ENCODE results near the gene MNT.

The MNT gene

DNA sequence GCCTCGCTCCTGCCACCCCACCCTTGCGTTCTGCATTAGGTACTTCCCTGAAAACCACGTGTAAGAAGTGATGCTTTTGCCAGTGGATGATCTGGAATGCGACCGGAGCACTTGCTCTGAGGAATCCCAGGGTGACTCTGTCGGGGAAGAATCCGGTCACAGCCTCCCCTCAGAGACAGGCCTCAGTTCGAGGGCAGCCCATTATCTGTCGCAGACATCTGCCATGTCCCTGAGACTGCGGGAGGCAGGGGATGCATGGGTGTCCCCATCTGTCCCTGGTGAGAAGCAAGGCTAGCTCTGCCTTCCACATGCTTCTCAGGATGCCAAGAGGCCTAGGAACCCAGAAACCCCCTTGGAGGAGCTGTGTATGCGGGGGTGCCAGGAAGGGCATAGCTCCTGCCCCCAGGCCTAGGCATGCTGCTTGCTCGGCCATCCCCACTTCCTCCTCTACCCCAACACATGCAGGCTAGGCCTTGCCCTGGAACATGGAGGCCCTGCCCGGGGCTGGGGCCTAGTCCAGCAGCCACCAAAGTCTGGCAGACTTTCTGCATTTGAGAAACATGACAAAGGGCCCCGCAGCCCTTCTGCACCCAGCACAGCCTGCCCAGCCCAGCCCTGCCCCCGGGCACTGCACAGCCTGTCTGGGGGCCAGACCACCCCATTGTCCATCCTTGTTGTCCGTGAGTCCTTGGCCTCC, 20.5 kb downstream of the MNT start:
- no peak for DNase-seq

DNA sequence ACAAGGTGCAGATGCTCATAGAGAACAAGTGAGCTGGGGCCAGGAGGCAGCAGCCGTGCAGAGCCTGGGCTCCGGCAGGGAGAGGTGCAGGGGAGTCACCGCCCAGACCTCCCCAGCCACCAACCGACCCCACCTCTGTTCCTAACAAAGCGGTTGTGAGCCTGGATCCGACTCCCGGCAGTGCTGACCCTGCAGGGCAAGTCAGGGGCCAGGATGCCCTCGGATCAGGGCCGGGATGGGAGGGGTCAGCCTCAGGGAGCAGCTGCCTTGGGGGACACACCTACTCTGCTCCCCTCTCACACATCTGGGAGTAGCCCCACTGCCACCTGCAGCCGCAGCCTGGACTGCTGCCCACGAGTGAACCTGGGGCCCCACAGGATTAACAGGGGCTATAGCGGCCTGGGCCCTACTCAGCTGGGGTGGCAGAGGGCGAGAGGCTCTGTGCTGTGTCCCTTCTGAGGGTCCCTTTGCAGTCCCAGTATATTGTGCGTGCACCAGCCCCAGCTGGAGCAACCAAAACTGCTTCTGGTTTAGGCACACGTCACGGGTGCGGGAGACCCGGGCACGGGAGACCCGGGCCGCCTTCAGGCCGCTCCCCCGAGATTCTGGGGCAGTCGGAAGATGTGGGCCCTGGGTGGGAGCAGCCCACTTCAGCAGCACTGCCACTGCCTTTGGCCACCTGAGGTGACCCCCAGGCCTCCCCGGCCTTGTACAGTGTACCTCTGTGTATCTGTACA, 21.2 kb downstream of the MNT start:
- DNase-seq: no peak

DNA sequence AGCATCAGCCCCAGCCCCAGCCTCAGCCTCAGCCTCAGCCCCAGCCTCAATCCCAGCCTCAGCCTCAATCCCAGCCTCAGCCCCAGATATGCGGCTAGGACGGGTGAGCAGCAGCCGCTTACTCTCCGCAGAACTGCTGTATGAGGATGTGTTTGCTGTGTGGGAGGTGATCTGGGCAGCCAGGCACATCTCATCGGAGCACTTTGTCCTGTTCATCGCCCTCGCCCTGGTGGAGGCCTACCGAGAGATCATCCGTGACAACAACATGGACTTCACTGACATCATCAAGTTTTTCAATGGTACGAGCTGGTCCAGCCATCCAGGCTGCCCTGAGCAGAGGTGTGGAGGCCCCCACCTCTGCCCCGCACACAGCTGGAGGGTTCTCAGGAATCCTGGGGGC, 22.0 kb downstream of the MNT start:
- no peak for DNase-seq

DNA sequence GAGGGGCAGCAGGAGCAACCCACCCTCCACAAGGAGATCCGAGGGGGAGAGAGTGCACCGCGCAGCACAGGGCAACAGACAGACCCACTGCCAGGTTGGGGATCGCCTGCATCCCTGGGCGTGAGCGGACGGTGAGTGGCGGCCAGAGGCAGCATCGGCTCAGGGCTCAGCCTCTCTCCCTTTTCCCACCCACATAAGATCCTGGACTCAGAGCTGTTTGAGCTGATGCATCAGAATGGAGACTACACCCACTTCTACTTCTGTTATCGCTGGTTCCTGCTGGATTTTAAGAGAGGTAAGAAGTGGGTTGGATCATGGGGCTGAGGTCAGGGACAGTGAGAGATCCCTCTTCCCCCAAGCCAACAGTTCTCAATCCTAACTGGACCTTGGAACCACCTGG, 23.2 kb downstream of the MNT start:
- no peak for DNase-seq

DNA sequence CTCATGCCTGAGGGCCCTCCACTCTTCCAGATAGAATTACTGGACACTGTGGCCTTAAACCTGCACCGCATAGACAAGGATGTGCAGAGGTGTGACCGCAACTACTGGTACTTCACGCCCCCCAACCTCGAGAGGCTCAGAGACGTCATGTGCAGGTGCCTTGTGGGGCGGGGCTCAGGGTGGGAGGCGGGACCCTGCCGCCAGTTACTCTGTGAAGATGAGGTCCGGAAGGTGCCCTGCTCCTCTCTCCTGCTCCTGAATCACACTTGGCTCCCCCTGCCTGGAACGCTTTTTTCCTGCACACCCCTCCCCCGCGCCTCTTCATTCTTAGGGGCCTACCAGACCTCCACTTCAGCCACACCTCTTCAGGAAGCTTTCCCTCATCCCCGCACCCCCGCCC, 24.8 kb downstream of the MNT start:
- DNase-seq: no peak

DNA sequence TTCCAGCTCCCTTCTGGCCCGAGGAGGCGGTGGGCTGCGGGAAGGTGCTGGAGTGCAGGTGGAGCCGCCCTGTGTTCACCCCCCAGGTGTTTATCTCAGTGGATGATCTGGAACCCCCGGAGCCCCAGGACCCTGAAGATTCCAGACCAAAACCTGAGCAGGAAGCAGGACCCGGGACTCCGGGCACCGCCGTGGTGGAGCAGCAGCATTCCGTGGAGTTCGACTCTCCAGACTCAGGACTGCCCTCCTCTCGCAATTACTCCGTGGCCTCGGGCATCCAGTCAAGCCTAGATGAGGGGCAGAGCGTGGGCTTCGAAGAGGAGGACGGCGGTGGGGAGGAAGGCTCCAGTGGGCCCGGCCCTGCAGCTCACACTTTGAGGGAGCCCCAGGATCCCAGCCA, 25.5 kb downstream of the MNT start:
- DNase-seq: no peak

DNA sequence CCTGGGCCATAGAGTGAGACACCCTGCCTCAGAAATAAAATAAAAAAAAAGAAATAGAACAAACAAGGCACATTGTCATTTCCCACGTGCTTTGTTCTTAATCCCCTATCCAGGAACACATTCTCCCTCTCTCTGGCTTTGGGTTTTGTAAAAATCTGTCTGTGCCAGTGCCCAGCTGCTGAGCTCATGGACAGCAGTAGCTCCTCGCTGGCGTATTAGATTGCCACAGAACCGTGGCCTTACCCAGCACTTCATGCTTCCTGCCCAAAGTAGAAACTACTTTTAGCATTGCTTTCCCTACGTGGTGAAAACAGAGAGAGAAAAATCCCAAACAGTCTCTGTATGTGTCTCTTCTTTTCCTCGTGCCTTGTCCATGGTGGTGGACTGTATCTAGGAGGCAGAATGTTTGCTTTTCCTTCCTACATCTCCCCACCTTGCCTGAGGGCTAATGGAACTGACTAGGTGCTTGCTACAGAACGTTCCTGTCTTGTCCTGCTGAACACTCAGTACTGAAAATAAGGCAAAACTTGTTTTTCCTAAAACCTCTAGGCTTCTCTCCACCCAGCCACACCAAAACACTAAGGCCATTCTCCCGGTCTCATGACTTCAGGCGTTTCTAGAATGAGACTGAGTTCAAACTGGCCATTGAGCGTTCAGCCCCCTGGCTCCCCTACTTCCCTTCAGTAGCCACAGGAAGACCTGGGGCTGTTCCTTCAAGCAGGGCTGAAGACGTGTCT, 26.1 kb downstream of the MNT start:
- DNase-seq: no peak

DNA sequence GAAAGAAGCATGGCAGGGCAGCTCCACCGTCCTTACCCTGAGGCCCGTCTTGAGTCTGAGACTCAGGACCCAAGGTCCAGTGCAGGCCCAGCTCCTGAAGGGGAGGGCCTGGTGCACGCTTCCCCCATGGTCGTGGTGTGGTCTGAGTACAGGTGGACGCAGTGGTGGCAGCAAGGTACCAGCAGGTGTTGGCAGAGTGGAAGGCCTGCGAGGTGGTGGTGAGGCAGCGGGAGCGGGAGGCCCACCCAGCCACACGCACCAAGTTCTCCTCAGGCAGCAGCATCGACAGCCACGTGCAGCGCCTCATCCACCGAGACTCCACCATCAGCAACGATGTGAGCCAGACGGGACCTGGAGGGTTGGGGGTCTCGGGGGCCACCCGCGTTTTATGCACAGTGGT, 27.7 kb downstream of the MNT start:
- no peak for DNase-seq

DNA sequence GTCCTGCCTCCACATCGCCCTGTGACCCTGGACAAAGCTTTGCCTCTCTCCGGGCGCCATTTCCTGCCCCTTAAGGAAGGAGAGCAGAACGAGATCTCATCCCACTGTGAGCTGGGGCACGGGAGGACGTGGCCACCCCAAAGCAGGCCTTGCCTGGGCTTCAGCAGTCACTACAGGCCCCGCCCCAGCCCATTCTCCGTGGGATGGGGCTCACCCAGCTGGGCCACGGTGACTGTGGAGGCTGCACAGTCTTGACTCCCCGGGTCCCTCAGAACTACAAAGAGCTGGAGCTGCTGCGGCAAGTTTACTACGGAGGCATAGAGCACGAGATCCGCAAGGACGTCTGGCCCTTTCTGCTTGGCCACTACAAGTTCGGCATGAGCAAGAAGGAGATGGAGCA, 28.2 kb downstream of the MNT start:
- no peak for DNase-seq

DNA sequence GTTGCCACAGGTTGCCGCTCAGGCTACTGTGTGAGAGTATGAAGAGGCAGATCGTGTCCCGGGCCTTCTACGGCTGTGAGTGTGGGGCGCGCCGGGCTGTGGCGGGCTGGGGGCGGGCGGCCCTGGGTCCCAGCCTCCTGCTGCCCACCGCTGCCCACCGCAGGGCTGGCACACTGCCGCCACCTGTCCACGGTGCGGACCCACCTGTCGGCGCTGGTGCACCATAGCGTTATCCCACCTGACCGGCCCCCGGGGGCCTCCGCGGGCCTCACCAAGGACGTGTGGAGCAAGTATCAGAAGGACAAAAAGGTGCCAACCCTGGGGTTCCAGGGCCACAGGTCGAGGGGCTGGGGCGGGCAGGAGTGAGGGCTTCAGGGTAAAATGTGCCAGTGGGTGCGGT, 28.7 kb downstream of the MNT start:
- no peak for DNase-seq

DNA sequence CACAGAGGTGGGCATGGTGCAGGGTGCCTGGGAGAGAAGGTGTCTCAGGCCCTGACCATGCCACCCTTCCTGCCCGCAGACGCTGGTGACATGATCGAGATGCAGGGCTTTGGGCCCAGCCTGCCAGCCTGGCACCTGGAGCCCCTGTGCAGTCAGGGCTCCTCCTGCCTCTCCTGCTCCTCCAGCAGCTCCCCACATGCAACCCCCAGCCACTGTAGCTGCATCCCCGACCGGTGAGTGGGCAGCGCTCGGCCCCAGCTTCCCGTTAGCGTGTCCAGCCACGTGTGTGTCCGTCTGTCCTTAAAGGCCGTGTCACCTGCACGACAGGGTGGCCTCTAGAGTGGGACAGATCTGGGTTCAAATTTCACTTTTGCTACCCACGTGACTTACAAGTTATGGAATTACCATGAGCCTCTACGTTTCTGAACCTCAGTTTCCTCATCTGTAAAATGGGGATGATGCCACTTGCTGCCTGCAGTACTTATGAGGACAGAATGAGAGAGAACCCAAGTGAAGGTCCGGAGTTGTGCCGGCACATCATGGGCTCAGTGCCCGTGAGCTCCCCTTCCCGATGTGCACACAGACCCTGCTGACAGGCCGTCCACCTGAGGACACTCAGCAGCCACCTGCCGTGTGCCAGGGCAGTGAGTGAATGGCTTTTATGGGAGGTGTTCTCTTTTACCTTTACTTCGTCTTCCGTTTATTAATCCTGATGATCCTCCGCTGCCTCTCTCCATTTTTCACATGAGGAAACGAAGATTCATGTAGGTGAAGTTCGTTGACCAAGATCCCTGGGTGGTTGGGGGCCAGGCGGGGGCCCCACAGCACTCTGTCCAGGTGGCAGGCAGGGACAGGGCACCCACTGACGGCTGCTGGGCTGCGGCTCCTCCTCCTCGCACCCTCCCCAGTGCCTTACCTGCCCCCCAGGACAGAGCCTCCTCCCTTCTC, 29.4 kb downstream of the MNT start:
- DNase-seq: no peak

DNA sequence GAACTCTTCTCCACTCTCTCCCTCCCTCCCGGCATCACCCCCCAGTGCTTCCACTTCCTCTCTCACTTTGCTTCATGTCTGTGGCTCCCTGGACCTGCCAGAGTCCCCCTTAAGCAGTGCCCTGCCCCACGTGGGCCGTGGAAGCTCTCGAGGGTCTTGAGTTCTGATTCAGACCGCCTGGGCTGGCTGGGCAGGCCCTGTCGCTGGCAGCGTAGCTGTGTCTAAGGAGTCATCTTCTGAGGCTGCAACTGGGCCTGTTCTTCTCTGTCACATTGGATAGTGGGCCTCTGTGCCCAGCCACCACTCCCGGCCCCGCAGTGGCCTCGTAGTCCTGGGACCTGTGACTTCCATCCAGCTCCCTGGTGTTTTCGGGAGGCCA, 30.7 kb downstream of the MNT start:
- DNase-seq: no peak

DNA sequence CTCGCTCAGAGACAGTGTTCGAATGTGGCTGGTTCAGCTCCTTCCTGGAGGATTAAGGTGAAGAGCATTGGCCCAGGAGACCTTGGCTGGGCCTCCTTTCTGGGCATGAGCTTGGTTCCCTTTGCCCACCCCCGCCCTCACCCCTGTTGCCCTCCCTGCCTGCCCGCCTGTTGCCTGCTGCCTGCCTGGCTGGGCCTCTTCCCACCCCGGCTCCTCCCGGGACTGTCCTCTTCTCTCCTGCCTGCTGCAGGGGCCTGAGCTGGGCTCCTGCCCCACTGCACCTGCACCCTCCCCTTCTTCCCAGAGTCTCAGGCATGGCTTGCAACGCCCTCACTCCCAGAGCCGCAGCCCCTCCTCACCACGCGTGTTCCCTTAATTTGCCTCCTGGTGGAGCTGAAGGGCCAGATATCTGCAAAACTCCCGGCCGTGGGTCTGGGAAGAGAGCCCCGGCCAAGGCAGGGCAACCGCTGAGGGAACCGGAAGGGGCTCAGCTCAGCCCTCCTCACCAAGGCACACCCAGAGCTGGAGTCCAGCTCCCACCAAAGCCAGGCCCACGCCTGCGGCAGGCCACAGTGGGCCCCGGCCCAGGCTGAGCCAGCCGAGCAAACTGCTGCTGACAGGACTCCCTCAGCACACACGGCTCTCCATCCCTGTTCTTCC, 31.2 kb downstream of the MNT start:
- DNase-seq: no peak

DNA sequence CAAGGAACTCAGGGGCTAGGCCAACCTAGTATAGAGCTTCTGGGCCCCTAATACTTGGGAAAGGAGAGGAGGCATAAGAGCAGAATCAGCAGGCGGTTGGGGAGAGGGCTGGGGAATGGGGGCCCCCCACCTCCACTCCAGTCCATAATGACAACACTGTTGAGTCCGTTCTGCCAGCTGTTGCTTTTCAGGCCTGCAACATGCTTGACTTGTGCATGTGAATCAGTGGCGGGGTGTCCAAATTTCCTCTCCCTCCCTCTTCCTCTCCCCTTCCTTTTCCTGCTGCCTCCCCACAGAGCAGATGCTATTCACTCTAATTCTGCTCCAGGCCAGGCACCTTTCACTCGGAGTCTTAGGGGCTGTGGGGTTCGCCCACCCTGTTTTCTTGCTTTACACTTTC, 31.8 kb downstream of the MNT start:
- no peak for DNase-seq

DNA sequence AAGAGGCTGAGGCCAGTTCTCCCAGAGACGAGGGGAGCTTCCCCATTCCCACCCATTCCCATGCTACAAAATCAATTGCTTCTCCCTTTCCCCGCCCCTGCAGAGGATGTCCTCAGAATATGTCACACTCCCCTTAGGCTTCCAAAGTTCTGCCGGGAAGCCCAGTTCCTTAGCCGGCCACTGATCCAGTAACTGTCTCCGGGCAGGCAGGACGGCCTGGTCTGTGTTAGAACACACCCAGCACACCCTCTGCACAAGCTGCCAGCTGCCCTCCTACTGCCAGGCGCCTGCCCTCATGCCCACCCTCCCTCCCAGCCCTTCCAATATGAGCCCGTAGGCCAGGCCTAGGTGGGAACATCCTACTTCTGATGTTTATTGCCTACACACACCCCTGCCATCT, 32.5 kb downstream of the MNT start:
- DNase-seq: no peak

DNA sequence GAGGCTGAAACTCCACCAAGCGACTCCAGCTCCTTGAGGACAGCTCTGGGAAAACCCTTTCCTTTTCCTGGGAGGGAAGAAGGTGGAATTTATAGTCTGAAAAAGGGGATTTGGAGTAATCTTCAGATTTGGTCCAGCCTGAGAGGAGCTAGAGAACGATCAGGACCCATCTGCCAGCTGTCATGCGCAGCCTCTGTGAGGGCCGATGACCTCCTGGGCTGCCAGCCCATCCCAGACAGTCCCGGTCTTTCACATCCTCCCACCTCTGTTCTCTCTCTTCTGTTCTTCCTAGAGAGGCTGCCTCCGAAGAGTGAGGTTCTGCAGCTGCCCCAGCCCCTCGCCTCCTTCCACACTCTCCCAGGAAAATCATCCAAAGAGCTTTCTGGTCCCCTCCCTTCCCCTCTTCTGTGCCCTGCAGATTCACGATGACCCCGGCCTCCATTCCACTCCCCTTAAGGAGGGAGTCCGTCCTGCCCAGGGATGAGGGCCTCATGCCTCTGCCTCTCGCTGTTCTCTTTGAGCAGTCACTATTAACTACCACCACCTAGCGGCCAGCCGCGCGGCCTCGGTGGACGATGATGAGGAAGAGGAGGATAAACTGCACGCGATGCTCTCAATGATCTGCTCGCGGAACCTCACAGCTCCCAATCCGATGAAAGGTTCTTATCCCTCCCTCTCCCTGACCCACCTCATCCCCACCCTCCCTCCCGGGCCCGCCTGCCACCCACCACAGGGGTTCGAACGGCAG, 33.9 kb downstream of the MNT start:
- no peak for DNase-seq

DNA sequence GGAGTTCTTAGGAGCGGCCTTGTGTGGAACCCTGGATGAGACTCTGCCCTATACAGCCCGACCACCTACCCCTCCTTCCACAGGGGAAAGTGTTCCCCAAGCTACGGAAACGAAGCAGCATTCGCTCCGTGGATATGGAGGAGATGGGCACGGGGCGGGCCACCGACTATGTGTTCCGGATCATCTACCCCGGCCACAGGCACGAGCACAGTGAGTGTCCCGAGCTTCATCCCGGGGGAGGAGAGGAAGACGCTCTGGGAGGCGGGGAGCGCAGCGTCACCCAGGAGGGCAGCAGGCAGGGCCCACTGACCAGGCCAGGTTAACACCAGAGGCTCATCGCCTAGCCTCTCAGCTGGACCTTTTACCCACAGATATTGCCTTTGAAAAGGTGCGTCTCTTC, 35.7 kb downstream of the MNT start:
- no peak for DNase-seq

DNA sequence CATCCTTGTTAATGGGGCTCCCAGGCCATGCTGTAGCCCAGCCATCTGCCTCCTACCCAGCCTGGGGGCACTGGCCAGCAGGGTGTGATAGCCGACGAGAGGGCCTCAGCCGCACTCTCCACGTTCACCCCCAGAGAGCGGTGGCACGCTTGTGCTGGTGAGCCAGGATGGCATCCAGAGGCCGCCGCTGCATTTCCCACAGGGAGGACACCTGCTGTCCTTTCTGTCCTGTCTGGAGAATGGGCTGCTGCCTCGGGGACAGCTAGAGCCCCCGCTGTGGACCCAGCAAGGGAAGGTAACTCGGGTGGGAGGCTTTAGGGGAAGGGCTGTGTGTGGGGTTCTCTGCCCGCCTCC, 36.1 kb downstream of the MNT start:
- no peak for DNase-seq

DNA sequence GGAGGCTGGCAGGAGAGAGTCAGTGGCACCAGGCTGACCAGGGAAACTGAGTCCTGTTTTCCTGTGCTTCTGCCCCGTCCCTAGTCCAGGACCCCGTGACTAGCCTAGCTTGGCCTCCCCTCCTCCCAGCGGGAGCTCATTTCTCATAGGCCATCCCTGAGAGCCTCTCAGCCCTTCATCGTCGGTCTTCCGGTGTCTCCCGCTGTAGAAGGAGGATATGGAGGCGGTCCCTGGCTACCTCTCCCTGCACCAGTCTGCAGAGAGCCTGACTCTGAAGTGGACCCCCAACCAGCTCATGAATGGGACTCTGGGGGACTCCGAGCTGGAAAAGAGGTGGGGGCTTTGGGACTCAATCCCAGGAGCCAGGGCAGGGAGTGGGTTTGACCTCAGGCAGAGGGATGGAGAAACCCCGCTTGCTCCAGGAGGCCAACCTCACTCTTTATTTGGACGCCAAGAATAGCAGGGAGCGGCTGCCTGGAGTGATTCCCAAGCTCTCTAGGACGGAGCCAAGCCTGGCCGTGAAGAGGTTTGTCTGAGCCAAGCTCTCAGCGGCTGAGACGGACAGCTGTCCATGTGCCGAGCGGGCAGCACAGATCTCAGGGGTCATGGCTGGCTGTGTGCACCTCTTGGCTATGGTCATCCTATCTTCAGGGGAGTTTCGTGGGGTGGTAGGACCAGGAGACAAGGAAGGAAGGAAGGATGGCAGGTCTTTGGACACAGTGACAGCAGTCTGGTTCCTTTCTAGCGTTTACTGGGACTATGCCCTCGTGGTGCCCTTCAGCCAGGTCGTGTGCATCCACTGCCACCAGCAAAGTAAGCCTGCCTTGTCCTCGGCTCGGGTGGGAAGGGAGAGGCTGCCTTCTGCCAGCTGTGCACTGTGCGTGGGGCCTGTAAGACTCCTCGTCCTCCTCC, 36.8 kb downstream of the MNT start:
- no peak for DNase-seq

DNA sequence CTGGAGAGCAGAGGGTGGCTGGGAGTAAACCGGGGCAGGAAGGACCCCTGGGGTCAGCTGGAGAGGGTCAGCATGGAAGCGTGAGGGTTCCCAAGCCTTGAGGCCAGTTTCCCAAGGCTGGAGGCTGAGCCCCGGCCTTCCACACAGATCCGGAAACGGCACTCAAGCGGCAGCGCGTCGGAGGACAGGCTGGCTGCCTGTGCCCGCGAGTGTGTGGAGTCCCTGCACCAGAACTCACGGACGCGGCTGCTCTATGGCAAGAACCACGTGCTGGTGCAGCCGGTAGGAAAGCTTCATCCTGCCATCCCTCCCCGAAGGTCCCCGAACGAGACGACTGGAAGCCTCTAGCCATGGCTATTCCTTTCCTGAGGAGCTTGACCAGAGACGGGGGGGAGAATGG, 37.5 kb downstream of the MNT start:
- DNase-seq: no peak

DNA sequence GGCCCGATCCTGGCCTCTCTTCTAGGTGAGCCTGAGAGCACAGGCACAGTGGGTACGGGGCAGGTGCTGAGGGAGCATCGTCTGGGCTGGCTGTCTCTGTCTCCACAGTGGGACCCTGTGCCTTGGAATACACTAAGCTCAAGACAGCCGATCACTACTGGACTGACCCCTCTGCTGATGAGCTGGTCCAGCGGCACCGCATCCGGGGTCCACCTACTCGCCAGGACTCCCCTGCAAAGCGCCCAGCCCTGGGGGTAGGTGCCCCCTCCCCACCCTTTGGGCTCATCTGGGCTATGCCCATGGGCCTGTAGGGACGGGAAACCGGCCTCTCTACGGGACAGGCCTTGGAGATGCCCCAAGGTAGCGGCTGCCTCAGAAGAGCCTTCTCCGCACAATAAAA, 38.0 kb downstream of the MNT start:
- no peak for DNase-seq
